ENCODE measurements around the gene COL21A1. TPM values are rescaled to one million over a fixed set of nuclear protein-coding genes. Genes with fewer than 3 reads are reported as not detected.
A peak's percentile ranks its signal among the peaks of the same experiment; 100 is the strongest.

The COL21A1 gene
- total and polyA plus RNA-seq, 2 donors (not counting 1 experiment from before 2014, with no cell fraction given): 6.9 to 28.2 TPM

DNA sequence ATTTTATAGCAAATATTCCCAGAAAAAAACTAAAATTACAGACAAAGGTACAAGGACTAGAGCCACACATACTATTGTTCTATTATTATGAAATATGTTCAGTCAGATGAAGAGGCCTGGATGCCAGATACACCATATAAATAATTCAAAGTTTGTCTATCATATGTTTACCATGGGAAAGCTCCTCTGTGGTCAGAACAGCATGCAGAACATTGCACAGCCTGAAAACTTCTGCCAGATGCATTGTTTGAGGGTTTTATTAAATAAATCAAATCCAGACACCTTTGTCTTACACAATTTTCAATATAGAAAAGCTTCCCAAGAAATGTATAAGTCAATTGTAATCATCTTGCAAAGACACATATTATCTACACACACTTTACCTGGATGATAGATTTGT lies 35.0 kb upstream of the COL21A1 start:
- H3K9me3 ChIP-seq (ENCODE audit: control insufficient read depth, insufficient read depth, low read depth, low read length): no peaks in the 10 kb centered on the region
- TF ChIP-seq, protein P1, sequence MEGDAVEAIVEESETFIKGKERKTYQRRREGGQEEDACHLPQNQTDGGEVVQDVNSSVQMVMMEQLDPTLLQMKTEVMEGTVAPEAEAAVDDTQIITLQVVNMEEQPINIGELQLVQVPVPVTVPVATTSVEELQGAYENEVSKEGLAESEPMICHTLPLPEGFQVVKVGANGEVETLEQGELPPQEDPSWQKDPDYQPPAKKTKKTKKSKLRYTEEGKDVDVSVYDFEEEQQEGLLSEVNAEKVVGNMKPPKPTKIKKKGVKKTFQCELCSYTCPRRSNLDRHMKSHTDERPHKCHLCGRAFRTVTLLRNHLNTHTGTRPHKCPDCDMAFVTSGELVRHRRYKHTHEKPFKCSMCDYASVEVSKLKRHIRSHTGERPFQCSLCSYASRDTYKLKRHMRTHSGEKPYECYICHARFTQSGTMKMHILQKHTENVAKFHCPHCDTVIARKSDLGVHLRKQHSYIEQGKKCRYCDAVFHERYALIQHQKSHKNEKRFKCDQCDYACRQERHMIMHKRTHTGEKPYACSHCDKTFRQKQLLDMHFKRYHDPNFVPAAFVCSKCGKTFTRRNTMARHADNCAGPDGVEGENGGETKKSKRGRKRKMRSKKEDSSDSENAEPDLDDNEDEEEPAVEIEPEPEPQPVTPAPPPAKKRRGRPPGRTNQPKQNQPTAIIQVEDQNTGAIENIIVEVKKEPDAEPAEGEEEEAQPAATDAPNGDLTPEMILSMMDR (conservative IDR thresholded peaks at IDR 0.05 in 1 of 2, IDR thresholded peaks at IDR 0.05 in 1 of 2; ENCODE audit: low read depth in 1 of 2, low read length in 2 of 2): no peak
- no peak for TF ChIP-seq EZH2 (IDR thresholded peaks at IDR 0.05; ENCODE audit: low read length, missing control alignments)
- no peaks in the 10 kb centered on the region for H3K79me2 ChIP-seq (ENCODE audit: control insufficient read depth, insufficient read depth, low read length)
- no peaks in the 10 kb centered on the region for H3K27me3 ChIP-seq (ENCODE audit: control insufficient read depth, insufficient read depth, low read length)
- H3K4me2 ChIP-seq (ENCODE audit: extremely low read depth, insufficient read depth, low read length): no peak overlapping the region
- no peaks in the 10 kb centered on the region for H3K4me1 ChIP-seq (ENCODE audit: control insufficient read depth, extremely low read depth, insufficient read depth, low read length)
- no peaks in the 10 kb centered on the region for H3K36me3 ChIP-seq (ENCODE audit: control insufficient read depth, insufficient read depth, low read length)
- peak in 1 of 2 donors; percentile 33 for DNase-seq (ENCODE audit: low read depth in 2 of 2)
- H3K27ac ChIP-seq (ENCODE audit: insufficient read depth, low read length): no peak overlapping the region
- no peak overlapping the region for H3K9ac ChIP-seq (ENCODE audit: insufficient read depth, low read length)
- no peak overlapping the region for H2AFZ ChIP-seq (ENCODE audit: low read length)
- H4K20me1 ChIP-seq (ENCODE audit: control insufficient read depth, extremely low read depth, insufficient read depth, low read length): no peaks in the 10 kb centered on the region
- H3K4me3 ChIP-seq (replicated peaks in 1 of 4; ENCODE audit: control extremely low read depth in 1 of 4, insufficient read depth in 1 of 4, low read depth in 3 of 4, low read length in 4 of 4): no peak overlapping the region

DNA sequence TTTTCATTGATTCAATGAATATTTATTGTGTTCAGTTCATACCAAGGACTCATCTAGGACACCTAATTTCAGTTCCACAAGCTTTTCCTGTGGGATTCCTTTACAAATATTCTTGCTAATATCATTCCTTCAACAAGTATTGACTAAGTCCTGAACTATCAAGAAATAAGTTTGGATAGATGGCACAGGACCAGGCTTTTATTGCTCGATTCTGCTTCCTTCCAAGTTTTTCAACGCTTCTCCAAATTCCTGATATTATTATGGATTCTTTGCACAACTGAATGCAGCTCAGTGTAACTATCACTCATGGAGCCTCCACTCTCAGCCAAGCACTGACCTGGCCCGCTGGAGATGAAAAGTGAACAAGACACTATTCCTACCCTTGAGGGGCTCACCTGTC lies 32.7 kb upstream of the COL21A1 start:
- TF ChIP-seq, protein P1 (conservative IDR thresholded peaks at IDR 0.05 in 1 of 2, IDR thresholded peaks at IDR 0.05 in 1 of 2; ENCODE audit: low read depth in 1 of 2, low read length in 2 of 2): no peak
- no peak for TF ChIP-seq EZH2 (IDR thresholded peaks at IDR 0.05; ENCODE audit: low read length, missing control alignments)
- Histone ChIP-seq H3K27me3 (ENCODE audit: control insufficient read depth, insufficient read depth, low read length) (no peaks in the 10 kb centered on the region), H3K4me3 (replicated peaks in 1 of 4; ENCODE audit: control extremely low read depth in 1 of 4, insufficient read depth in 1 of 4, low read depth in 3 of 4, low read length in 4 of 4) (no peak overlapping the region), H3K79me2 (ENCODE audit: control insufficient read depth, insufficient read depth, low read length) (no peaks in the 10 kb centered on the region), H3K9ac (ENCODE audit: insufficient read depth, low read length) (no peak overlapping the region), H4K20me1 (ENCODE audit: control insufficient read depth, extremely low read depth, insufficient read depth, low read length) (no peaks in the 10 kb centered on the region), H3K4me1 (ENCODE audit: control insufficient read depth, extremely low read depth, insufficient read depth, low read length) (no peaks in the 10 kb centered on the region), H2AFZ (ENCODE audit: low read length) (no peak overlapping the region), H3K4me2 (ENCODE audit: extremely low read depth, insufficient read depth, low read length) (no peak overlapping the region), H3K36me3 (ENCODE audit: control insufficient read depth, insufficient read depth, low read length) (no peaks in the 10 kb centered on the region), H3K27ac (ENCODE audit: insufficient read depth, low read length) (no peak overlapping the region), H3K9me3 (ENCODE audit: control insufficient read depth, insufficient read depth, low read depth, low read length) (no peaks in the 10 kb centered on the region)
- DNase-seq (ENCODE audit: low read depth in 2 of 2): no peak

DNA sequence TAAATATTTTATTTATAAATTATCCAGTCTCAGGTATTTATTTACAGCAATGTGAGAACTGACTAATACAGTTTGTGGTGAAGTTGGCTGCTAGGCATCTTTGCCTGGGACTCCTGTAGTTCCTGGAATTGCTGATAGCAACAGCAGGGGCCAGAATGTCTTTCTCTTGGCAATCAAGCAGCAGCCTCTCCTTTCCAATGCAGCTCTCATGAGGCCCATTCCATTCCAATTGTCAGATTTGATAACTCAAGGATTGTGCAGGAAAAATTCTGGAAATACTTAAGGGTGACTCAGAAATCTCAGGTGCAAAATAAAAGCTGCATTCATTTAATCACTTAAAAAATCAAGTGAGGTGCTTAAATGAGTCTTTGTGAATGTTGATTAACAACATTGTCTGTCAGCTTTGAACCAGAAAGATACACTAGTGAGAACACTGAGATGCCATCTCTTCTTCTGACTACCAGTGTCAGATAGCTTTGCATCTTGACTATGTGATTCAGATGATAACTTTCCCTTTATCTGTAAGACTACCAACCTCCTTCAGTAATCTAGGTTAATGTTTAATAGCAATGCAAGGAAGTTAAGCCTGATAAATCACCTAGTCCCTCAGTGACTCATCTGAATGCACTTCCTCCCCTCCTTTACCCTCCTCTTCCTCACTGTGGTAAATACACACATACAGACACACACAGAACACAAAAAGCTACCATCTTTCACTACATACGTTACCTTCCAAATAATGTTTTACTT lies 32.1 kb upstream of the COL21A1 start:
- Histone ChIP-seq H3K4me2 (ENCODE audit: extremely low read depth, insufficient read depth, low read length) (no peak overlapping the region), H3K9me3 (ENCODE audit: control insufficient read depth, insufficient read depth, low read depth, low read length) (no peaks in the 10 kb centered on the region), H3K27ac (ENCODE audit: insufficient read depth, low read length) (no peak overlapping the region), H2AFZ (ENCODE audit: low read length) (no peak overlapping the region), H3K79me2 (ENCODE audit: control insufficient read depth, insufficient read depth, low read length) (no peaks in the 10 kb centered on the region), H3K27me3 (ENCODE audit: control insufficient read depth, insufficient read depth, low read length) (no peaks in the 10 kb centered on the region), H4K20me1 (ENCODE audit: control insufficient read depth, extremely low read depth, insufficient read depth, low read length) (no peaks in the 10 kb centered on the region), H3K36me3 (ENCODE audit: control insufficient read depth, insufficient read depth, low read length) (no peaks in the 10 kb centered on the region), H3K4me1 (ENCODE audit: control insufficient read depth, extremely low read depth, insufficient read depth, low read length) (no peaks in the 10 kb centered on the region), H3K4me3 (replicated peaks in 1 of 4; ENCODE audit: control extremely low read depth in 1 of 4, insufficient read depth in 1 of 4, low read depth in 3 of 4, low read length in 4 of 4) (no peak overlapping the region), H3K9ac (ENCODE audit: insufficient read depth, low read length) (no peak overlapping the region)
- TF ChIP-seq, protein P1 (conservative IDR thresholded peaks at IDR 0.05 in 1 of 2, IDR thresholded peaks at IDR 0.05 in 1 of 2; ENCODE audit: low read depth in 1 of 2, low read length in 2 of 2): no peak
- TF ChIP-seq EZH2 (IDR thresholded peaks at IDR 0.05; ENCODE audit: low read length, missing control alignments): no peak
- DNase-seq (ENCODE audit: low read depth in 2 of 2): peak in 1 of 2 donors; percentile 77

Measured in fibroblast of lung (primary cell).